Activated T-helper 2 cell treated with anti-CD3 and anti-CD28 coated beads, Interferon-gamma antibody, Interleukin-2, Interleukin-4, amounts not matched to agents 10 μg/mL and 5 μg/mL and 100 μg/mL, durations not matched to agents 14 hours and 24 hours and 36 hours (primary cell): ENCODE data around the gene PLPP6. TPM values are rescaled to one million over a fixed set of nuclear protein-coding genes. Genes with fewer than 3 reads are reported as not detected.

ENCODE experiments used
- DNase-seq: peaks from one replicate; pipeline ENCODE4 v3.0.0; 2021; ENCODE audit warnings: low spot score
- H3K27ac Mint-ChIP-seq: one replicate; pipeline ENCODE4 v1.8.0; 2021; ENCODE audit warnings: mixed read lengths
- H3K27me3 Mint-ChIP-seq: one replicate; pipeline ENCODE4 v1.8.0; 2021; ENCODE audit warnings: low read depth, mixed read lengths
- H3K36me3 Mint-ChIP-seq: one replicate; pipeline ENCODE4 v1.8.0; 2021; ENCODE audit warnings: low read depth, mixed read lengths
- H3K4me1 Mint-ChIP-seq: one replicate; pipeline ENCODE4 v1.8.0; 2021; ENCODE audit warnings: low read depth, mixed read lengths
- H3K4me3 Mint-ChIP-seq: one replicate; pipeline ENCODE4 v1.8.0; 2021; ENCODE audit warnings: low read depth, mild to moderate bottlenecking, moderate library complexity, mixed read lengths
- H3K9me3 Mint-ChIP-seq: one replicate; pipeline ENCODE4 v1.8.0; 2021; ENCODE audit warnings: mixed read lengths
- intact Hi-C: fragments of 100-400 bp; cut with micrococcal nuclease; formaldehyde crosslinking; loops from one replicate; pipeline ENCODE4 v1.15.1; 2023
- total RNA-seq: library from RNA; stranded (reverse); gene quantifications from 2 replicates; pipeline ENCODE4 v1.2.3, GENCODE V29; 2022

PLPP6 gene
- total RNA-seq, 1 donor from 2014 or later, result 5.9 TPM

DNA sequence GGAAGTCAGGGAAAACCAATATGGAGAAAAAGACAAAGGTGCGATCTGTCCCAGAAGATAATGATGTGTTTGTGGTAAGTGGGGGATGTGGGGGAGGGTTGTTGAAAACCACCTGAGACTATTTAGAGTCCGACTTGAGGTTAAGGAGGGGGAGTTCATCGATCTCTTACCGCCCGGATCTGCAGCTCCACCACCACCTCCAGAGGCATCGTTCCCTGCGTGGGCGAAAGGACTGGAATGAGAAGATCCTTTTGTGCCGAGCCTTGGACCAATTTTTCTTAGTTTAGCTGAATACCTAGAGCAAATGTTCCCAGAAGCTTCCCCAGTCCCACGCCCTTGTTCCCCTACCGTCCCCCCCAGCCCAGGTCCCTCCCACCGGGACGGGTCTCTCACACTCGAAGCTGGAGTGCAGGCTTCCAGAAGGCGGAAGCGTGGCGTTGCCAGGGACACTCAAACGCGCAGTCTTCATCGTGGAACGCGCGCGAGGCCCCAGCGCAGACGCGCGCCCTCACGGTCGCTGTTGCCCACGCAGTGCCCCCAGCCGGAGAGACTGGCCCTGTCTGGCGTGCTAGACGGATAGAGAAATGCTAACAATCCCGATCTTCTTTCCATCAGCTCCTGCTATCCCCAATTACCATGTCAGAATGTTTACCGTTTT lies 4.1 kb downstream of the PLPP6 start, which contains the start of gene SPATA6L:
Gene SPATA6L (minus strand): TSS at position 439 of the 658 bp plus-strand sequence. CDS start 230 bp downstream, at position 209.
- Mint-ChIP-seq H3K27ac (peak within 1 kb of the TSS; percentile 28), H3K36me3 (no peaks in the 10 kb centered on the region), H3K4me1 (peaks cover 66% of the 10 kb centered on the region), H3K4me3 (peak within 1 kb of the TSS; percentile 74), H3K27me3 (peaks cover 8% of the 10 kb centered on the region), H3K9me3 (no peaks in the 10 kb centered on the region)
- intact Hi-C loops, result loop anchor here (1.0 kb wide), 1 partner anchor 13 kb away; the partner anchor contains the start of gene CDC37L1
- DNase-seq, result no peak

GRCh38 chr9:4667681-4668080 lies 5.6 kb downstream of the PLPP6 start:
- intact Hi-C loops, result no loop called here

GRCh38 chr9:4668604-4669003 lies 6.5 kb downstream of the PLPP6 start:
- Mint-ChIP-seq H3K4me3 (no peak overlapping the region), H3K27ac (no peak overlapping the region)
- DNase-seq, result no peak

More at GRCh38 chr9:4667681-4668080, 5.6 kb downstream of the PLPP6 start:
- H3K4me3 Mint-ChIP-seq, result no peak overlapping the region
- no peak for DNase-seq
- no peaks in the 10 kb centered on the region for H3K9me3 Mint-ChIP-seq
- no peak overlapping the region for H3K27ac Mint-ChIP-seq
- H3K4me1 Mint-ChIP-seq, result peaks cover 59% of the 10 kb centered on the region
- H3K36me3 Mint-ChIP-seq, result no peaks in the 10 kb centered on the region
- peaks cover 8% of the 10 kb centered on the region for H3K27me3 Mint-ChIP-seq

DNA sequence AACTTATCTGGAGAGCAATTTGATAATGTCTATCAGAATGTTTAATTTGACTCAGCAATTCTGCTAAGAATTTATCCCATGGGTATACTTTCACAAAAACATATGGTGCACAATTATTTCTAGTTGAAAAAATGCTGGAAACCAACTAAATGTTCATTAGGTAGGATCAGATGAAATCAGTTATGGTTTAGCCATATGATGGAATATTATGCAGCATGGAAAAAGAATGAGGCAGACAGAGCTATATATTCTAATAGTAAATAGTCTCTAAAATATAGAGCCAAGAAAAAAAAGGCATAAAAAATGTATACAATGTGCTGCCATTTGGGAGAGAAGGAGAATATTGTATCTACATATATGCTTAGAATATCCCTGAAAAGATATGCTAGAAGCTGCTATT lies 7.8 kb downstream of the PLPP6 start:
- no peak for DNase-seq
- Mint-ChIP-seq H3K9me3 (no peaks in the 10 kb centered on the region), H3K4me1 (peaks cover 40% of the 10 kb centered on the region), H3K27me3 (peaks cover 8% of the 10 kb centered on the region), H3K27ac (no peak overlapping the region), H3K36me3 (no peaks in the 10 kb centered on the region), H3K4me3 (no peak overlapping the region)
- intact Hi-C loops, result loop anchor here (10.0 kb wide), 1 partner anchor 365 kb away; the partner anchor contains the start of gene GLIS3

More at GRCh38 chr9:4668604-4669003, 6.5 kb downstream of the PLPP6 start:
- H3K4me1 Mint-ChIP-seq, result peaks cover 52% of the 10 kb centered on the region
- intact Hi-C loops, result no loop called here
- H3K27me3 Mint-ChIP-seq, result peaks cover 8% of the 10 kb centered on the region
- H3K9me3 Mint-ChIP-seq, result no peaks in the 10 kb centered on the region
- no peaks in the 10 kb centered on the region for H3K36me3 Mint-ChIP-seq

DNA sequence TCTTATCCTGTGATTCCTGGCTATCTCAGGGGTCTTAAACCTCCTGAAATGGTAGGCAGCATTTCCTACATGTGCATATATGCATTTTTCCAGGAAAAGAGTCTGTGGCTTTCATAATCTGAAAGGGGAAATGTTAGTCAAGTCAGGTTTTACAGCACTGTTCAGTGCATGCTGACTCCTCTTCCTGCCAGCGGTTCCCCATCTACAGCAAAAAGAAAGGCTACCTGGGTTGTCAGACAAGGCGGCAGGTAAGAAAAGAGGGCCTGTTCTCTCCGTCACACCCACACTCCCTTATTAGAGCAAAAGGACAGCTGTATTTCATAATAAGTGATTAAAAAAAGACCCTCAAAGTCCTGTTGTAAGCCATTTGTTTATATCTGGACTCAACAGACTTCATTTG lies 8.5 kb downstream of the PLPP6 start:
- DNase-seq, result no peak
- H3K4me3 Mint-ChIP-seq, result no peak overlapping the region
- peak overlapping the region; percentile 50 for H3K27ac Mint-ChIP-seq
- no peaks in the 10 kb centered on the region for H3K9me3 Mint-ChIP-seq
- intact Hi-C loops, result loop anchor here (10.0 kb wide), 1 partner anchor 366 kb away; the partner anchor contains the start of gene GLIS3
- H3K36me3 Mint-ChIP-seq, result no peaks in the 10 kb centered on the region
- peaks cover 34% of the 10 kb centered on the region for H3K4me1 Mint-ChIP-seq
- H3K27me3 Mint-ChIP-seq, result peaks cover 9% of the 10 kb centered on the region

GRCh38 chr9:4671737-4672136 lies 9.6 kb downstream of the PLPP6 start:
- H3K9me3 Mint-ChIP-seq, result no peaks in the 10 kb centered on the region
- no peak for DNase-seq
- peaks cover 11% of the 10 kb centered on the region for H3K27me3 Mint-ChIP-seq
- intact Hi-C loops, result loop anchor here (10.0 kb wide), 1 partner anchor 367 kb away; the partner anchor contains the start of gene GLIS3
- H3K4me3 Mint-ChIP-seq, result no peak overlapping the region
- no peak overlapping the region for H3K27ac Mint-ChIP-seq
- H3K4me1 Mint-ChIP-seq, result peaks cover 22% of the 10 kb centered on the region
- no peaks in the 10 kb centered on the region for H3K36me3 Mint-ChIP-seq

DNA sequence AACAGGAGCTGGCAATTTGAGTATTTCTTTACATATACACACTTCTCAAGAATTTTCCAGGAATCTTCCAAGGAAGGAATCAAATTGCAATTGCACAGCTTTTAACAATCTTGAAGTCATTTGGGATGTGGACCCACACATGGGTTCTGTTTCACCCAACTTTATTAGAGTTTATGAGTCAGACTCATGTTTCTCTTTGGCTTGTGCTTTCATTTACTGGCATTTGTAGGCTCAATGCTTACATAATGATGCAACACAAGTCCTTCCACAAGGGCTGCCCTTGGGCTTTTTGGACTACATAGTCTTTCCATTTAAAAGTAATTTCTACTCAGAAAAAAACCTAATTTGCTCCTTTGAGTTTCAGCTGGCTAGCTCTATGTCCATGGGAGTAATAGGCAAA lies 12.7 kb downstream of the PLPP6 start:
- H3K36me3 Mint-ChIP-seq, result no peaks in the 10 kb centered on the region
- H3K4me1 Mint-ChIP-seq, result peaks cover 11% of the 10 kb centered on the region
- DNase-seq, result no peak
- no peak overlapping the region for H3K4me3 Mint-ChIP-seq
- no peak overlapping the region for H3K27ac Mint-ChIP-seq
- peaks cover 2% of the 10 kb centered on the region for H3K27me3 Mint-ChIP-seq
- H3K9me3 Mint-ChIP-seq, result no peaks in the 10 kb centered on the region
- intact Hi-C loops, result loop anchor here (5.0 to 10.0 kb wide), 3 partner anchors 370 to 1832 kb away; partner anchors contain the start of genes GLIS3, PUM3 and RIC1

DNA sequence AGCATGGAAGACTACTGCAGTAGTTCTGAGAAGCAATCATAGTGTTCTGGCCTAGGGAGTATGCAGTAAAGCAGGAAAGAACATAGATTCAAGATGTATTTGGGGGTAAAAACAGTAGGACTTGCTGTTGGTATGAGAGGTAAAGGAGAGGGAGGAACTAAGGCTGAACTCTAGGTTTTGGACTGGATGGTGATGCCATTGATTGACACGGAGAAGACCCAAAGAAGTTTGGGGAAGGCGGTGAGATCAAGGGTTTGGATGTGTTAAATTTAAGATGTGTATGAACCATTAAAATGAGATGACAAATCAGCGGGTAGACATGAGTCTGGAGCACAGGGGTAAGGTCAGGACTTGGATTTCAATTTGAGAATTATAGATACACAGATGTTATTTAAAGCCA lies 15.3 kb downstream of the PLPP6 start:
- Mint-ChIP-seq H3K4me1 (no peaks in the 10 kb centered on the region), H3K36me3 (no peaks in the 10 kb centered on the region), H3K27ac (no peak overlapping the region), H3K4me3 (no peak overlapping the region), H3K9me3 (no peaks in the 10 kb centered on the region), H3K27me3 (peaks cover 2% of the 10 kb centered on the region)
- intact Hi-C loops, result loop anchor here (5.0 to 10.0 kb wide), 3 partner anchors 373 to 1835 kb away; partner anchors contain the start of genes GLIS3, PUM3 and RIC1
- no peak for DNase-seq

DNA sequence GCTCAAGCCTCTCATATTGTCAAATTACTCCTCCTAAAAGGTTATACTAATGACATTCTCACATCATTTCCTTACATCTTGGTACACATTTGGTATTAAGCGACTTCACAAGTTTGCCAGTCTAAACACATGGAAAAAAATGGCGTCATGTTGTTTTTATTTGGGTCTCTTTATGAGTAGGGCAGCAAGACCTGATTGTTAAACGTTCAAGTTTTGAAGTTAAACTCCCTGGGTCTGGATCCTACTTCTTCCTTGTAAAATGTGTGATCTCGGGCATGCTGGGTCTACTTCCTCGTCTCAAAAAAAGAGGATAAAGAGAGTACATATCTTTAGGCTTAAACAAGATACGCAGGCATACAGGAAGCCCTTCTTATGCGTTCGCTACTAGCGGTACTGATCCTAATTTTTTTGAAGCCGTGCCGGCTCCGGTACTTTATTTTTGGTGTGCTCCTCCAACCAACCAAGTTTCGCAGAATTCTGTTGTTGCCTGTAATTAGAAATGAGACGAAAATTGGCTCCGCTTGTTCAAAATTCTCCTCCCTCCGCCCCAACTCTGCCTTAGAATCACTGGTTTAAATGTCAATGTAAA lies 16.7 kb downstream of the PLPP6 start:
- intact Hi-C loops, result loop anchor here (1.0 to 10.0 kb wide), 8 partner anchors 11 to 1836 kb away; partner anchors contain the start of genes GLIS3, PUM3, RCL1 and RIC1
- Mint-ChIP-seq H3K27me3 (peaks cover 2% of the 10 kb centered on the region), H3K9me3 (no peaks in the 10 kb centered on the region), H3K36me3 (peaks cover 5% of the 10 kb centered on the region), H3K27ac (no peak overlapping the region), H3K4me3 (no peak overlapping the region), H3K4me1 (peaks cover 6% of the 10 kb centered on the region)
- no peak for DNase-seq

DNA sequence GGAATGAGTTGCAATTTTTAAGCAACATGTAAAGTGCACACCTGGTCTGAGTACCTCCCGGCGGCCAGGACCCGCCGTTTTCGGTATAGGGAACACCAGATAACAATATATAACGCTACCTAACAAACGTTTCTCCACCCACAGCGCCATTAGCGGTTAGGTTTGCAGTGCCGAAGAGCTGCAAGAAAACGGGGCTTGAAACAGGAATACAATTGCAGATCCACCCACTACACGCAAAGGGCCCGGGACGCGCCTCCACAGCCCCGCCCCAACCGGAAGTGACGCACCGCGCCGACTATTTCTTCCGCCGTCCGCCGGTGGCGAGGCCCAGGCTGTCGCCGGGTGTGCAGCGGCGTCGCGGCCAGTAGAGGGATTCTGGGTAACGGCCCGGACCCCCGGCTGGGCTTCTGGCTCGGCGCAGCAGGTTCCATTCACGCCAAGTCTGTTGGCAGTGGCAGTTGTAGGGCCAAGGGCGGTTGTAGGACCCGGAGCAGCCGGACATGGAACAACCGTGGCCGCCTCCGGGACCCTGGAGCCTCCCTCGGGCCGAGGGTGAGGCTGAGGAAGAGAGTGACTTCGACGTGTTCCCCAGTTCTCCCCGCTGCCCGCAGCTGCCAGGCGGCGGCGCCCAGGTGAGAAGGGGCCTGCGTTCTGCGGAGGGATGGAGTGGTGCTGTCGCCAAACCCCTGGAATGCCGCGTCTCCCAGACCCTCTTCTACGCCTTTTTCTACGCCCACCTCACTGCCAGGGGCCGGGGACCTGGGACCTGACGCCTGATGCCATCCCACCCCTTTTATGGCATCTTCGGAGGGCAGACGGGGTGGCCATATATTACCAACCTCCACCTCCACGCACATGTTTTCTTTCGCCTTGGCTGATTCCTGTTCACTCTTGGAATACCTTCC lies 17.4 kb downstream of the PLPP6 start, which contains the start of gene CDC37L1:
Gene CDC37L1 (plus strand): TSS at position 302 of the 905 bp plus-strand sequence. CDS start 199 bp downstream, at position 501.
- no peak within 1 kb of the TSS for H3K4me3 Mint-ChIP-seq
- peak; percentile 99 for DNase-seq
- intact Hi-C loops, result loop anchor here (1.0 to 10.0 kb wide), 9 partner anchors 10 to 1837 kb away; partner anchors contain the start of genes GLIS3, PUM3, RCL1 and RIC1

DNA sequence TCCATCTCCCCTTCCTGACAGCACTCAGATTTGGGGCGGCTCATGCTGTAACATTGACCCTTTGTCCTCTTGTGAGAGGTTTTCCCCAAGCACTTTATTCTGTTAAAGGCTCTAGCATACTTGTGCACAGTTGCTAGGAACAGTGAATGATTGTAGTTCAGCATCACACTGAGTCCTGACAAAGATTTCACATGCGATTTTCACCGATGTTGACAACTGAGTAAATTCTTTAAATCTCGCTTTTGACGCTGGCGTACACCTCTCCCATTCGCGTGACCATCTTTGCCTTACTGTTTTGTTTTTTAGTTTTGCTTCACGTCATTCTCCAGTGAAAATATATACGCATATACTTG lies 18.1 kb downstream of the PLPP6 start:
- no peaks in the 10 kb centered on the region for H3K9me3 Mint-ChIP-seq
- no peak overlapping the region for H3K27ac Mint-ChIP-seq
- H3K27me3 Mint-ChIP-seq, result peaks cover 2% of the 10 kb centered on the region
- H3K4me1 Mint-ChIP-seq, result peaks cover 10% of the 10 kb centered on the region
- DNase-seq, result no peak
- intact Hi-C loops, result loop anchor here (10.0 kb wide), 1 partner anchor 925 kb away; no protein-coding TSS in a partner anchor
- H3K4me3 Mint-ChIP-seq, result no peak overlapping the region
- H3K36me3 Mint-ChIP-seq, result peaks cover 14% of the 10 kb centered on the region

More for the DNA sequence above, 17.4 kb downstream of the PLPP6 start, which contains the start of gene CDC37L1:
- Mint-ChIP-seq H3K27me3 (peaks cover 2% of the 10 kb centered on the region), H3K36me3 (peaks cover 8% of the 10 kb centered on the region), H3K27ac (no peak within 1 kb of the TSS), H3K4me1 (peaks cover 6% of the 10 kb centered on the region), H3K9me3 (no peaks in the 10 kb centered on the region)

- peaks cover 11% of the 10 kb centered on the region for H3K4me1 Mint-ChIP-seq
- no peaks in the 10 kb centered on the region for H3K9me3 Mint-ChIP-seq
- no peak overlapping the region for H3K4me3 Mint-ChIP-seq
- no peak overlapping the region for H3K27ac Mint-ChIP-seq
- H3K36me3 Mint-ChIP-seq, result peaks cover 18% of the 10 kb centered on the region
- intact Hi-C loops, result loop anchor here (10.0 kb wide), 1 partner anchor 924 kb away; no protein-coding TSS in a partner anchor
- peaks cover under 1% of the 10 kb centered on the region for H3K27me3 Mint-ChIP-seq
- DNase-seq, result no peak
These were observed 18.7 kb downstream of the PLPP6 start for GRCh38 chr9:4680750-4681149.
